ELR (cell line): ENCODE measurements around the gene NXPH3.
A peak's percentile ranks its signal among the peaks of the same experiment; 100 is the strongest.
"Not testable (repeated sequence)": the region's sequence is repeated elsewhere in the genome, so short reads cannot be mapped to it uniquely, and the experiment has no call there.

Experiments used
- DNase-seq: peaks from one replicate; pipeline ENCODE4 v3.0.0-alpha.2; 2015; ENCODE audit warnings: low read depth

The NXPH3 gene

DNA sequence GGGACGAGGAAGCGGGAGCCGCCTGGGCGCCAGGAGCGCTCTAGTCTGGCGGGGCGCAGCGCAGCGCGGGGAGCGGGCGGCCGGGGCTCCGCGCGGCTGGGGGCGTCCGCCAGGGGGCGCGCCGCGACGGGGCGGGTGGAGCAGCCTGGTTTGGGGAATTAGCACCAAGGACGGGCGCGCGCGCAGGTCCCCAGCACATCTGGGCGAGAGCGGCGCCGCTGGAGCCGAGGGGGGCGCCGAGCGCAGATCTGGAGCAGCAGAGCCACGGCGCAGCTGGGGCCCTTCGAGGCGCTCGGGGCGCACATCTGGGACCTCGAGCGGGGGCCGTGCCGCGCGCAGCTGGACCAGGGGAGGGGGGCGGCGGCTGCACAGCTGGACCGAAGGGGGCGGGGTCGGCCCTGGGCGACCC, at the start of gene NXPH3:
Gene NXPH3, plus strand, starts transcription at position 193 of the 409 bp plus-strand sequence. CDS start 349 bp downstream, outside the sequence.
- peak; percentile 59 for DNase-seq

DNA sequence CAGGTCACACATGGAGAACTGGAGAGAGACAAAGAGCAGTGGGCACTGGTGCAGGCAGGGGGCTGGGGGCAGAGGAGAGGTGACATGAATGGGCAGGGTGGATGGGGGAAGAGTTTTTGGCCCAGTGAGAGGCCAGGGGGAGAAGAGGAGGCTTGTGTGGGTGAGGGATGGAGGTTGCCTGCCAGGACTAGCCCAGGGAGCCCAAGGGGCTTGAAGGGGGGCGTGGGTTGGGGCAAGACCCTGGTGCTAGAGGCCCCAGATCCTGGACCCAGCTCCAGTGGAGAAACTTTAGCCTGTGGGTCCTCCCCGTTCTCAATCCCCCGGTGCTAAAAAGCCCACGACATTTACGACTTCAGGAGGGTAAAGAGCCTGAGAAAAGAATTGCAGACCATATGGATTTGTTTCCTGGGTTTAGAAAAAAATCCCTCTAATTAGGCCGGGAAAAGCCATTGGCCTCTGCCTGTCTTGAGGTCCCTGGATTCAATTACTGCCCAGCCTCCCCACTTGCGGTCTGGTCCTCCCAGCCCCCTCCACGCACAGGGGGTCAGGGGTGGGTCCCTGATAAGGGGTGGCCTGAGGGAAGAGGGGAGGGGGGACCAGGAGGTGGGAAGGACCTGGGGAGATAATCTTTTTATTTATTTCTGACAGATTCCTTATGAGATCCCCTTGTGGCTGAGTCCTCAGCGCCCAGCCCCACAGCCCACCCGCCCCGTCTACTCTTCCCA, 47.6 kb upstream of the NXPH3 start:
- no peak for DNase-seq

DNA sequence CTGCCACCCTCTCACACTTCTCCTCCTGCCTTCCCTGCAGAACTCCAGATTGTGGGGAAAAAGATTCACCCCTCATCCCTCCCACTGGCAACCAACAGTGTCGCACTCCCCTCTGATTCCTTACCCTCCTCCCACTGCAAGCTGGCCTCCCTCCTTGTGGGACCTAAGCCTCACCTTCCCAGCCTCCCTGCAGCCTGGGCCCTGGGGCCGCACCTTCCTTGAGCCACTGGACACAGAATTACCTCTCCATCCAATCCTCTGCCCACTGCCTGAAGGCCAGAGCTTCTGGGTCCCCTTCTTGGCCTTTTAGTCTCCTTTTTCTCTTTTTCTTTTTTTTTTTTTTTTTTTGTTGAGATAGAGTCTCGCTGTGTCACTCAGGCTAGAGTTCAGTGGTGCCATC, 46.7 kb upstream of the NXPH3 start:
- DNase-seq: no peak

DNA sequence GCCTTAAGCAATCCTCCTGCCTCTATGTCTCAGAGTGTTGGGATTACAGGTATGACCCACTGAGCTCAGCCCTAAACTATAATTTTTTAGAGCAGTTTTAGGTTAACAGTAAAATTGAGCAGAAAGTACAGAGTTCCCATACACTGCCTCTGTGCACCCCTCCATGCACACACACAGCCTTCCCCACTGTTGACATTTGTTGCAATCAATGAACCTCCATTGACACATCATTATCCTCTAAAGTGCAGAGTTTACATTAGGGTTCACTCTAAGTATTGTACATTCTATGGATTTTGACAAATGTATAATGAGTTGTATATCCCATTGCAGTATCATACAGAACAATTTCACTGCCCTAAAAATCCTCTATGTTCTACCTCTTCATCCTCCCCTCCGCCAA, 45.6 kb upstream of the NXPH3 start:
- DNase-seq: no peak

DNA sequence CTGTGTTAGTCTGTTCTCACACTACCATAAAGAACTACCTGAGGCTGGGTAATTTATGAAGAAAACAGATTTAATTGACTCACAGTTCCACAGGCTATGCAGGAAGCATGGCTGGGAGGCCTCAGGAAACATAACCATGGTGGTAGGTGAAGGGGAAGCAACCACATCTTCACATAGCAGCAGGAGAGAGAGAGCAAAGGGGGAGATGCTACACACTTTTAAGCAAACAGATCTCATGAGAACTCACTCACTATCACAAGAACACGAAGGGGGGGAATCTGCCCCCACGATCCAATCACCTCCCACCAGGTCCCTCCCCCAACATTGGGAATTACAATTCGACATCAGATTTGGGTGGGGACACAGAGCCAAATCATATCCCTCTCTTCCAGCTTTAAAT, 31.8 kb upstream of the NXPH3 start:
- DNase-seq: no peak

DNA sequence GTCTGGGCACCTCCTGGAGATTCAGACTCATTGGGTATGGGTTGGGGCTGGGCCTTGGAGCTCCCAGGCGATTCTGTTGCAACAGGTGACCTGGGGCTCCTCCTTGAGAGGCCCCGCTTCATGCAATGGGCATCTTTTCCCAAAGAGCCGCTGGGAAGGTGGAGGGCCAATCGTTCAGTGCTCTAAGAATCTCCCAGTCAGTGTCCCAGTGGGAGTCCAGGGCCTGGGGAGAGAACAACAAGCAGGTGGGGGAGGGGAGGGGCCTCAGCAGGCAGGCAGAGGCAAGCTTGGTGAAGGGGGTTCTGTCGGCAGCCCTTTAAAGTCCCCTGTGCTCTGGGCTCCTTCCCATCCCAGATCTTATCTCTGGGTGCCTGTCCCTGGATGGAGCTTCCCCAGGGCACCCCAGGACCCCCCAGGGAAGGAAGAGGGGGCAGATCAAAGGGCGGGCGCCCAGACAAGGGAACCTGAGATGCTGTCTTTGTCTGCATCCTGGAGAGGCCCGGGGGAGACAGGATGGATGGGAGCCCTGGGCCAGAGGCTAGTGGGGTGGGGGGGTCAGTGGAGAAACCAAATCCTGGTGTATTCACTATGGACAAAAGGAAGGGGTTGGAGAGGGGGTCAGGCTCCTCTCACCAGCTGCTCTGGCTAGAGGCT, 30.5 kb upstream of the NXPH3 start:
- DNase-seq: no peak

DNA sequence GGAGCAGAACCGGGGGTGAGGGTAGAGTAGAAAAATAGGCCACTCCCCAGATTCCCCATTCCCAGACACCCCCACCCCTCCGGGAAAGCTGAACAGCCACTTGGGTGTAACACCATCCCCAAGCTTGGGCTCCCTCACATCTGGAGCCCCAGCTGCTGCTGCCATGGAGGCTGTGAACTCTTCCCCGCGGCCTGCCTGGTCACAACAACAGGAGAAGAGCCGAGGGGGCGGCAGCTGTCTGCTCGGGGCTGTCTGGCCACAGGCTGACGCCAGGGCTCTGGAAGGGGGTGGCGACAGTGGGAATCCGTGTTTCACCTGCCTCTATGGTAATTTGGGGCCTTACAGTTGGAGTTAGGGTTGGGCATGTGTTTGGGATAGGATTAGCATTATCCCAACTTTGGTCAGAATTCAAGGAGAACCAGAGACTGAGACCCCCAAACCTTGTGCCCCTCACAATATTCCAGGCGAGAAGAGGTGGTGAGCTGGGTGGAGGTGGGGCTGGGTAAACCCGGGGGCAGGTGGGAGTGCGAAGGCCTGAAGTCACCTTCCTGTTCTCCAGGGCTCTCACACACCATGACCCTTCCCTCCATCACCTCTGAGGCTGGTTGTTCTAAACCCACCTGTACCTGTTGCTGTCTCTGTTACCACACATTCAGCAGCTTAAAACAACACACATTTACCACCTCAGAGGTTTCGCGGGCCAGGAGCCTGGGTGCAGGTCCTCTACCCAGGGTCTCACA, 29.7 kb upstream of the NXPH3 start:
- no peak for DNase-seq

DNA sequence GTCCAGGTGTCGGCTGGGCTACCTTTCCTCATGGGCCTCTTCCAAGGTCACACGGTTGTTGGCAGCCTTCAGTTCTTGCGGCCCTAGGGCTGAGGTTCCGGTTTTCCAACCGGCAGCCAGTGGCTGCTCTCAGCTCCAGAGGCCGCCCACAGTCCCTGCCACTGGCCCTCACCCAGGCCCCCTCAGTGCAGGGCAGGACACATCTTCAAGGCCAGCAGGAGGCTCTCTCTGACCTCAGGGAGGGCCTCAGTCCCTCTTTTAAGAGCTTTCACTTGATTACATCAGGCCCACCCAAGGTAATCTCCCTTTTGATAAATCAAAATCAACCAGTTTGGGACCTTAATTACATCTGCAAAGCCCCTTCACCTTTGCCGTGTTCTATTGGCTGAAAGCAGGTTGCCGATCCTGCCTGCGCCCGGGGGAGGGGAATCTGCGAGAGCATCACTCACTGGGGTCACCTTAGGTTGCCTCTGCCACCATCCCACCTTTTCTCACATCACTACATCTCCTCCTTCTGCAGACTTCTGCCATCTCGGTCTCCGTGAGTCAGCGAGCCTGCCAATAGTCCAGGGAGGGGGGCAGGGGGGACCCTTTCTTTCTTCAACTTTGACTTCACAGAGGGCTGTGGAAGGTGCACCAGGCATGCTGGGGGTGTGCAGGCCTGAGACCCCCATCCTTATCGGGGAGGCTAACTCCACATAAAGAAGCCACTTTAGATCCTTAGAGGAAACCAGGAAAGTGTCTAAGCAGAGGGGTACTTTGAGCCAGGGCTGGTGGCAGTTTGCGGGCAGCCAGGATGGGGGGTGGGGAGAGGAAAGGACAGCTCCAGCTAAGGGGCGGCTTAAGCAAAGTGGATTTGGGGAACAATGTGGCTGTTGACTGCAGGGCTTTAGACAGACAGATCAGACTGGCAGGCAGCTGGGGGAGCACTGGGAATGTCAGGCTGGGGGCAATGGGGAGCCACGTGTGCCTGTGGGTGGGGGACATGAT, 28.8 kb upstream of the NXPH3 start:
- no peak for DNase-seq

DNA sequence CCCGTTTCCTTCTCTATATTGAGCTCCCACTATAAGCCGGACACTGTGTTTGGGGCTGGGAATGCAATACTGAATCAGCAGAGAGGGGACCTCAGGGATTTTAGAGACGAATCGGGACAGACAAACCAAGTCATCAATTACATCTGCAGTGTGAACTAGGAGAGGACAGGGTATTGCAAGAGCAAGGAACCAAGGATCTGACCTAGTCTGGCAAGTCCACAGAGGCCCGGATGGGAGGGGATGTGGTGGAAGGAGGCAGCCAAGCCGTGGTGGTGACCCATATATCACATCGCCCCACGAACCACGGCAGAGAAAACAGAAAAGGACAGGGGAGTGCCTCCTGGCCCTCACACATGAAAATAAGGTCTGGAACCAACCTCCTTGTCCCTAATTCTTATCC, 28.1 kb upstream of the NXPH3 start:
- DNase-seq: no peak

DNA sequence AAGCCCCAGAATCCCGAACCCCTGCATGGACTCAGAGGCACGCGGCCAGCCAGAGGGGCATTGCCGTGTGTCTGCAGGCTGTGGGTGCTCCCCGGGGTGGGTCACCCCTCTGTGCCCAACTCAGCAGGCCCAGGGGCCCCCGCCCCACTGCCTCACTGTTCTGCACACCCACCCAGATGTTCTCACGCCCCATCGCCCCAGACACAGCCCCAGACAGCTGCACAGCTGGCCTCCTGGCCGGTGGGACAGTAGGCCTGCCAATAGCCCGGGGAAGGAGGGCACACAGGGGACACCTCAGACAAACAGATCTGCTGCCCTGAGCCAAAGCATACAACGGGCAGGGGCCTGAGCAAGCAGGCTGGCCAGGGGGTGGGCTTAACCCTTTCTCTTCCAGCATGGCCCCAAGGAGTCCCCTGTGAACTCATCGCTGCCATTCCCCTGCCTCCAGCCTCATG, 27.6 kb upstream of the NXPH3 start:
- DNase-seq: no peak

DNA sequence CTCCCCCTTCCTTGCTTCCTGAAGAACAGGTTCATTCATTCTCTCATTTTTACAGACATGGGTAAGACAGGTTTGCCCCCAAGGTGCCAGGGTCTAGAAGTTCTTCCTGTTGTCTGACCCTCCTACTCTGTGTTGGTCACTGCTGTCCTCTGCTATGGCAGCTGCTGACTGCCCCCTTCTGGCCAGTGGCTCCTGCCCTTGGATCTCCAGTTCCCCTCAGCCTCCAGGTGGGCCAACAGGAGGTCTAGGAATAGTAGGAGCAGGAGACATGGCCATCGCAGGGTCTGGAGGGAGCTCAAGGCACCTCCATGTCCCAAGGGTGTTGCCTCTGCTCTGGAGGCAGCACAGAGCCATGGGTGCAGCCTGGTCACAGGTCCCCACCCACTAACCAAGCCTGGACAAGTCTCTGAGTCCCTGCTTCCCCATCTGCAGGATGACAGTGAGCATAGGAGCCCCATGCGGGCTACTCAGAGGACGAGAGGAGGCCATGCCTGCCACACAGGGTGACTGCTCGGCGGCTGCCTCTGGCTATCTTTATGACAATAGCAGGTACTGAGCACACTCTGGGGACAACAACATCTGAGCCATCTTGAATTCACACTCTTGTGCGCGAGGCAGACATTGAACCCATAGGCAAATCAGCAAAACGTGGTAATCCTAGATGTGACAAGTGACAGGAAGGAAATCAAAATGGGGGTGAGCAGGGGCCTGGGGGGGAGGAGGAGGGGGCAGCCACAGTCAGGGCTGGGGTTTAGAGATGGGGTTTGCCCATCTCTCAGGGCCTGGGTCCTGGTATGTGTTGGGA, 27.0 kb upstream of the NXPH3 start:
- DNase-seq: peak; percentile 51

DNA sequence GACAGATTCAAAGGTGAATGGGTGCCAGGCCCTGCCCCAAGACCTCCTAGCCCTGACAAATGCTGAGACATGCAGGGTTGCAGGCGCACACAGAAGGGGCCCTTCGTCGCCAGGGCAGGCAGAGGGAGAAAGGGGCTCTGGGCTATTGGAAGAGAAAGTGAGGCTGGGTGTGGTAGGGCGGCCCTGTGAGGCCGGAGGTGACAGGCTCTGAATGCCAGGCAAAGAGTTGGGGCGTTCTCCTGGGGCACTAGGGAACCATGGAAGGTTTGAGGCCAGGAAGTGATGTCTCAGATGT, 26.4 kb upstream of the NXPH3 start:
- no peak for DNase-seq

DNA sequence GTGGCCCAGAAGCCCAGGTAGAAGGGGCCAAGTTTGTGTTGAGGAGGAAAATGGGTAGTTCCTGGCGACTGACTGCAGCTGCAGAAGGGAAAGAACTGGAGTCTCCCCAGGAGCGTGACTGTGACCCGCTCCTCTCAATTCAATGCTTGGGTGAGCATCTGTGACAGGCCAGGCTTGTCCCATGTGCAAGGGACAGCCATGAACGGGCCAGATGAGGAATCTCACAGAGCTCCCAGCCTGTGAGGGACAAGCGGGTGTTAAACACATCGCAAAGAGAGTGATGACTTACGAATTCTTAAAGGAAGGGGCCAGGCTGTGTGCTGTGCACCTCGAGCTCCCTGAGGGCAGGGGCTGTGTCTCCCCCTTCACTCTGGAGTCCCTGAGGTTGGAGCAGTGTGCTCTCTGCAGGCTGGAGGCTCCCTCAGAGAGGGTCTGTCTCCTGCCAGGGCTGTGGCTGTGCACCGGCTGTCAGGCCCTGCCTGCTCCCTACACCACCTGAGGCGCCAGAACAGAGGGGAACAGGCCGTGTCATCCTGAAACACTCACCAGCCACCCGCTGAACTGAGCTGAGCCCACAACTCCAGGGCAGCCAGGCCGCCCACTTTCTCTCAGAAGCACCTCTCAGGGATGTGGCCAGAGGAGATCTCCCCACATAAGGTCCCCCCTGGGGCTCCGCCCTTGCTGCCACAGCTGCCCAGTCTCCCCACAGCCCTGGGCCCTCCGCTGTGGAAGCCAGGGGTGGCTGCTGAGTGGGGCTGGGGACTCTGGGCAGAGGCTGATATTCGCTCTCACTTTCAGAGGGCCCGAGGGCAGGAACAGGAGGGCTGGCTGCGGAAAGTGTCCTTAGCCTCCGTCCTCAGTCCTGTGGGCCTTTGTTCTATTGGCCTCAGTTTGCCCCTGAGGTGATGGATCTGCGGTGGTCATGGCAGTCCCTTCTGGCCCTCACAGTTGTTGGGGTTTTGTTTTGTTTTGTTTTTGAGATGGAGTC, 25.7 kb upstream of the NXPH3 start:
- DNase-seq: no peak

DNA sequence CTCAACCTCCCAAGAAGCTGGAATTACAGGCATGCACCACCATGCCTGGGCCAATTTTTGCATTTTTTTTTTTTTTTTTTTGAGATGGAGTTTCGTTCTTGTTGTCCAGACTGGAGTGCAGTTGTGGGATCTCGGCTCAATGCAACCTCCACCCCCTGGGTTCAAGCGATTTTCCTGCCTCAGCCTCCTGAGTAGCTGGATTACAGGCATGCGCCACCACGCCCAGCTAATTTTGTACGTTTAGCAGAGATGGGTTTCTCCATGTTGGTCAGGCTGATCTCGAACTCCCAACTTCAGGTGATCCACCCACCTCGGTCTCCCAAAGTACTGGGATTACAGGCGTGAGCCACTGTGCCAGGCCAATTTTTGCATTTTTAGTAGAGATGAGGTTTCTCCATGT, 24.9 kb upstream of the NXPH3 start:
- DNase-seq: not testable (repeated sequence)

DNA sequence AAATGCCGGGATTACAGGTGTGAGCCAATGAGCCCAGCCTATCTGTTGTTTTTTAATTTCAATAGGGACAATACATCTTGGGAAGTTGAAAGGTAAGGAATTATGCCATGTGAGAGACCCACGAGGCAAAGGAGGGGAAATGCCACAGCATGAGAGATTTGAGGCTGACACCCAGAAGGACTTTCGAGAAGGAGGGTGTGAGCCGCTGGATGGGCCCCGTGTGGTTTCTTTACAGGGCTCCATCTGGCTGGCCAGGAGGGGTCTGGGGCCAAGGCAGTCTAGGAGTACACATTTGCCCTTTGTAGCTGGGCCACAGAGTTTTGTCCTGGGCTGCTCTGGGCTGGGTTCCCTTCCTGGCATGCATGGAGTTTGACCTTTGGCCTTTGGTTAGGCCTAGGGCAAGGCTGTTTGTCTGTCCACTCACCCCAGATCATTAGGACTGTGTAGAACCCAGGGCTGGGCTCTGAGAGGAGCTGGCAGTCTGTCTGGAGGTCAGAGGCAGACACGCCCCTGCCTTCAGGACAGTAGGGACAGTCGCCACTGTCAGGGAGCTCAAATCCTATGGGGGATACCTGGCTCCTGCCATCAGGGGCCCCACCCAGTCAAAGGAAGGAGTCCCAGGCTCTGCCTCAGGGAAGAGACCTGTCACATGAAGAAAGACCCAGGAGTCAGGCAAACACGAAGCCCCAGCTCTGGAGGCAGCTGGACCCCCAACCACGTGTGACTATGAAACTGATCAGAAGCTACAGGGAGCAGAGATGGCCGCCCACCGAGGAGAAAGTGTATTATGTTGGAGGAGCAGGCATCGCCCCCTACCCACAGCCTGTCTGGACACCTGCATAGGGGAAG, 24.2 kb upstream of the NXPH3 start:
- DNase-seq: no peak

DNA sequence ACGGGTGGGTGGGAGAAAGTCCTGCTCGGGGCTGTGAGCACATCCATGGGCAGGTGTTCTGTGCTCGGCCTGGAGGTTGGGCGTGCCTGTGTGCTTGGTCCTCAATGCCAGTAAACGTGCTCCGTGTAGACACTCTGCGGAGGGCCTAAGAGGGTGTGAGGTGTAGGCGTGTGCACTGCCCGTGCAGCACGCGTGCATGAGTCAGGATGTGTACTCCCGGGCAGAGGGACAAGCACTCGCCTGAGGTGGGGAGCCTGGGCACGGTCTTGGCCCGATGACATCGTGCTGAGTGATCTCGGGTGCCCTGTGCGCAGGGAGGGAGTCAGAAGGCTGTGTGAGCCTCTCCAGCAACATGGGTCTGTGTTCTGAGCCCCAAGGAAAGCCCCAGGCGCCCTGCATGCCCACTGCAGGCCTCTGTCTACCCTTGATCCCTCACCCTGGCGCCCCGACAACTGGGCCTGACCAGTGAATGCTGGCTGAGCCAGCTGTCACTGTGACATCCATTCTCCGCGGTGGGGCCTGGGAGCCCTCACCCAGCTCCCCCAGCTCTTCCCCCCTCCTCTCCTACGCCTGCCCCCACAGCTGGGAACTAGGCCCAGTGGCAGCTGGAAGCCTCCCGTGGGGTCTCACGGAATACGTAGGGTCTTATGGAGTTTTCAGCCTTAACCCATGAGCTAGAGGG, 23.5 kb upstream of the NXPH3 start:
- peak; percentile 75 for DNase-seq

DNA sequence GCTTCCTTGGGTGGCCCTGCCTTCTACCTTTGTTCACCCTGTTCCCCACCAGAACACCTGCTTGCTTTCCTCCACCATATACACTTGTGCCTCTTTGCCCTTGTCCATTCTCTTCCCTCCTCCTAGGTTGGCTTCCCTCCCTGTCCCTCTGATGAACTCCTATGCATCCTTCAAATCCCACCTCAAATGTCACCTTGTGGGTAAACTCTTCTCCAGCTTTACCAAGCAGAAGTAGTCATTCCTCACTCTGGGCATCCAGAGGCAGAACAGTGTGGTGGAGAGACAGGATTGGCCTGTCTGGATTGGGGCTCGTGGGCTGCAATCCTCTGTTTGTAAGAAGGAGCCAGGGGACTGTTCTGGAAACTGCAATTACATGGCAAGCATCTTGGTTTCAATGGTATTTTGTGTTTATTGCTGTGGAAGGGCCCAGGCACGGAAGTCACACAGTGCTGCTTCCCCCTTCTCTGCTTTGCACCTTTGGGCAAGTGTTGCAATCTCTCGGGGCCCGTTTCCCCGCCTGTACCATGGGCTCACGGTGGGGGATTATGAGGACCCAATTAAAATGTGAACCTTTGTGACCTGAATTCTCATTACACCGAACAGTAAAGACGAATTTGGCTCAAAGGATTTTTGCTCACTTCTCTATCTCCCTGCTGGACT, 21.9 kb upstream of the NXPH3 start:
- no peak for DNase-seq
